Esophagus squamous epithelium (tissue), 5 donors: Measurements from ENCODE around the gene SPEN. TPM values are rescaled to one million over a fixed set of nuclear protein-coding genes. Genes with fewer than 3 reads are reported as not detected.
"Not testable (repeated sequence)": the region's sequence is repeated elsewhere in the genome, so short reads cannot be mapped to it uniquely, and the experiment has no call there.

Experiments used
- DNase-seq: peaks from one replicate; lab custom pipeline; 2025; lab: John Stamatoyannopoulos, UW
- H3K27ac ChIP-seq, 4 donors: fragments of 200-600 bp; sonication (generic); one replicate each; pipeline ENCODE4 v1.5.1; 2016 to 2019; ENCODE audit warnings: mild to moderate bottlenecking in 1 of 4
- H3K27me3 ChIP-seq, 4 donors: fragments of 200-600 bp; sonication (generic); 1 replicate in 3 of 4; 2 replicates in 1 of 4; pipeline versions ENCODE4 v1.5.1 to v1.6.0; 2017 to 2021; ENCODE audit warnings: antibody characterized with exemption in 1 of 4
- H3K36me3 ChIP-seq, 3 donors: fragments of 200-600 bp; sonication (generic); one replicate each; pipeline ENCODE4 v1.5.1; 2016 to 2019
- H3K4me1 ChIP-seq, 3 donors: fragments of 200-600 bp; sonication (generic); one replicate each; pipeline ENCODE4 v1.5.1; 2017 to 2019
- H3K4me3 ChIP-seq, 4 donors: fragments of 200-600 bp; sonication (generic); 1 replicate in 3 of 4; 2 replicates in 1 of 4; pipeline ENCODE4 v1.5.1; 2016 to 2019; ENCODE audit warnings: mild to moderate bottlenecking in 2 of 4, moderate library complexity in 1 of 4
- H3K9me3 ChIP-seq, 3 donors: fragments of 200-600 bp; sonication (generic); one replicate each; pipeline ENCODE4 v1.5.1; 2016 to 2019
- POLR2A ChIP-seq, 4 donors: fragments of 450-650 bp; IDR thresholded peaks; one replicate each; pipeline ENCODE4 v1.6.1; 2017; ENCODE audit warnings: antibody characterized with exemption in 4 of 4, mild to moderate bottlenecking in 4 of 4, moderate library complexity in 3 of 4
- WGBS, 2 donors: methylation state at CpG; one replicate each; pipeline ENCODE4 v1.1.5; 2018; 5-methylcytosine and 5-hydroxymethylcytosine counted together
- intact Hi-C: fragments of 100-400 bp; cut with DNase I; formaldehyde crosslinking; loops from one replicate; pipeline ENCODE4 v1.15.0; 2022
- total RNA-seq, 4 donors: library from RNA; depleted of rRNA; stranded (reverse); fragments of >200 nt; gene quantifications; one replicate each; pipeline ENCODE4 v1.1.0, GENCODE V29; 2016
- TF ChIP-seq, protein P1 (sequence below), 6 experiments: fragments of 450-650 bp in 4 of 6; fragments of 200-600 bp in 2 of 6; sonication (generic) in 2 of 6; IDR thresholded peaks; one replicate each; pipeline ENCODE4 v1.5.1; 2016 to 2019; ENCODE audit warnings: antibody characterized with exemption in 6 of 6, mild to moderate bottlenecking in 4 of 6, moderate library complexity in 4 of 6
- donor health status: DM: yes; HTN: yes; CAD: no.

The SPEN gene
- total RNA-seq, 4 donors from 2014 or later: 22.4 to 36.0 (median 30.5) TPM

DNA sequence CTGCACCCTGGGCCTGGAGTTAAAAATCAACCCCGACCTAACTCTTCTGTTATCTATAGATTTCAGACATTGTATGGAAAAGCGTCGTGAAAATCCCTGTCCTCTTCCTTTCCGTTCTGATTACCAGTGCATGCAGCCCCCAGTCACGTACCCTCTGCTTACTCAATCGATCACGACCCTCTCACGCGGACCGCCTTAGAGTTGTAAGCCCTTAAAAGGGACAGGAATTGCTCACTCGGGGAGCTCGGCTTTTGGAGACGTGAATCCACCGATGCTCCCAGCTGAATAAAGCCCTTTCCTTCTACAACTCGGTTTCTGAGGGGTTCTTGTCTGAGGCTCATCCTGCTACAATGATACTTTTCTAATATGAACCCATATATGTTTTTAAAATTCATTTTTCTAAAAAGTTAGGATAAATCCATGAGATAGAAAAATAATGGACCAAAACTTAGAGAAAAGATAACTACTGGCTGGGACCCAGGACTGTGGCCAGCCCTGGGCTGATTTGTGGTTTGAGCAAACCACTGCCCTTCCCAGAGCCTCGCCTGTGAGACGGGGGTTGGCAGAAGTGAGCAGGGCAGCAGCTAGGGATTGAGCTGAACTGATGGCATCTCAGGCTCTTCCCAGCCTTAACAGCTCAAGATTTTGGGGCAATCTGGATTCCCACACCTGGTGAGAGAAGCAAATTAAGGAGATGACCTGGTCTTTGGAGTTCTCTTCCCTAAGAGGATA lies 45.1 kb upstream of the SPEN start:
- Histone ChIP-seq H3K4me3 (no peak overlapping the region), H3K4me1 (peaks cover 28 to 41% (median 37%) of the 10 kb centered on the region in 3 donors), H3K27me3 (no peaks in the 10 kb centered on the region), H3K9me3 (no peaks in the 10 kb centered on the region), H3K27ac (no peak overlapping the region), H3K36me3 (no peaks in the 10 kb centered on the region)
- no peak for DNase-seq
- WGBS, 2 donors: 79 to 82% methylated on average over 17 of the region's 17 CpGs
- intact Hi-C loops: no loop called here
- TF ChIP-seq, protein P1, sequence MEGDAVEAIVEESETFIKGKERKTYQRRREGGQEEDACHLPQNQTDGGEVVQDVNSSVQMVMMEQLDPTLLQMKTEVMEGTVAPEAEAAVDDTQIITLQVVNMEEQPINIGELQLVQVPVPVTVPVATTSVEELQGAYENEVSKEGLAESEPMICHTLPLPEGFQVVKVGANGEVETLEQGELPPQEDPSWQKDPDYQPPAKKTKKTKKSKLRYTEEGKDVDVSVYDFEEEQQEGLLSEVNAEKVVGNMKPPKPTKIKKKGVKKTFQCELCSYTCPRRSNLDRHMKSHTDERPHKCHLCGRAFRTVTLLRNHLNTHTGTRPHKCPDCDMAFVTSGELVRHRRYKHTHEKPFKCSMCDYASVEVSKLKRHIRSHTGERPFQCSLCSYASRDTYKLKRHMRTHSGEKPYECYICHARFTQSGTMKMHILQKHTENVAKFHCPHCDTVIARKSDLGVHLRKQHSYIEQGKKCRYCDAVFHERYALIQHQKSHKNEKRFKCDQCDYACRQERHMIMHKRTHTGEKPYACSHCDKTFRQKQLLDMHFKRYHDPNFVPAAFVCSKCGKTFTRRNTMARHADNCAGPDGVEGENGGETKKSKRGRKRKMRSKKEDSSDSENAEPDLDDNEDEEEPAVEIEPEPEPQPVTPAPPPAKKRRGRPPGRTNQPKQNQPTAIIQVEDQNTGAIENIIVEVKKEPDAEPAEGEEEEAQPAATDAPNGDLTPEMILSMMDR (IDR thresholded peaks at IDR 0.05): no peak
- TF ChIP-seq POLR2A (IDR thresholded peaks at IDR 0.05): no peak

GRCh38 chr1:15803380-15803779 lies 44.1 kb upstream of the SPEN start:
- Histone ChIP-seq H3K9me3 (no peaks in the 10 kb centered on the region), H3K36me3 (no peaks in the 10 kb centered on the region), H3K27me3 (no peaks in the 10 kb centered on the region), H3K4me3 (no peak overlapping the region), H3K4me1 (peaks cover 22 to 33% (median 29%) of the 10 kb centered on the region in 3 donors), H3K27ac (no peak overlapping the region)
- TF ChIP-seq, protein P1 (IDR thresholded peaks at IDR 0.05): peak in 4 of 6 experiments; percentile 24 to 43 (median 38)
- TF ChIP-seq POLR2A (IDR thresholded peaks at IDR 0.05): no peak
- DNase-seq: no peak
- intact Hi-C loops: no loop called here
- 47 to 48% methylated on average over 4 of the region's 4 CpGs for WGBS, 2 donors

DNA sequence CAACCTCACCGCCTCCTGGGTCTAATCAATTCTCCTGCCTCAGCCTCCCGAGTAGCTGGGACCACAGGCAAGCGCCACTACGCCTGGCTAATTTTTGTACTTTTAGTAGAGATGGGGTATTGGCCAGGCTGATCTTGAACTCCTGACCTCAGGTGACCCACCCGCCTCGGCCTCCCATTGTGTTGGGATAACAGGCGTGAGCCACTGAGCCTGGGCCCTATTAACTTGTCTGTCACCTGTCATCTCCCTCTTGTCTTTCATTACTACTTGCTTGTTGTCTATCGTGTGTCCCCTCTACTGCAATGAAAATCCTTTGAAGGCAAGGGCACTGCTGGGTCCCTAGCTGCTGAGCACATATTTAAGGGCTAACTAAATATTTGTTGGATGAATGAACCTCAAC lies 43.4 kb upstream of the SPEN start:
- intact Hi-C loops: no loop called here

DNA sequence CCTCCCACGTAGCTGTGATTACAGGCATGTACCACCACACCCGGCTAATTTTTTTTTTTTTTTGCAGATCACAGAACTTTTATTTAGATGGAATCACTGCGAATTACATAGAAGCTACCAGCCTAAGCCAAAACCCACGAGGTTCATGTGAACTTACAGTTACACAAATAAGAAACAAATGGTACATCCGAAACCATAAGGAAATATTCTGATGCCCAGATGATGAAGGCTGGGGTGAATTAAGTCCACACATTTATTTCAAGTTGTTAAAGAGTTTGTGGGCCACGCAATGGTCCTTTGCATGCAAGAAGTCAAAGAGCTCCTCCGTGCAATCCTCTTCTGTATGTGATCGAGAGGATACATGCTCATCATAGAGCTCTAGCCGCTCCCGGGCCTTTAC lies 40.4 kb upstream of the SPEN start:
- no peak for TF ChIP-seq POLR2A (IDR thresholded peaks at IDR 0.05)
- TF ChIP-seq, protein P1 (IDR thresholded peaks at IDR 0.05): no peak
- DNase-seq: no peak
- Histone ChIP-seq H3K27me3 (no peaks in the 10 kb centered on the region), H3K36me3 (no peaks in the 10 kb centered on the region), H3K4me1 (peaks cover 0 to 8% (median 0%) of the 10 kb centered on the region in 3 donors), H3K9me3 (no peaks in the 10 kb centered on the region), H3K4me3 (no peak overlapping the region), H3K27ac (no peak overlapping the region)
- intact Hi-C loops: no loop called here
- 84 to 88% methylated on average over 10 of the region's 10 CpGs for WGBS, 2 donors

More for the DNA sequence above, 43.4 kb upstream of the SPEN start:
- no peaks in the 10 kb centered on the region for H3K9me3 ChIP-seq
- no peak for DNase-seq
- TF ChIP-seq, protein P1 (IDR thresholded peaks at IDR 0.05): no peak
- no peak for TF ChIP-seq POLR2A (IDR thresholded peaks at IDR 0.05)
- H3K27ac ChIP-seq: no peak overlapping the region
- H3K36me3 ChIP-seq: no peaks in the 10 kb centered on the region
- no peaks in the 10 kb centered on the region for H3K27me3 ChIP-seq
- WGBS, 2 donors: 81 to 87% methylated on average over 8 of the region's 8 CpGs
- peaks cover 22 to 33% (median 22%) of the 10 kb centered on the region in 3 donors for H3K4me1 ChIP-seq
- no peak overlapping the region for H3K4me3 ChIP-seq

DNA sequence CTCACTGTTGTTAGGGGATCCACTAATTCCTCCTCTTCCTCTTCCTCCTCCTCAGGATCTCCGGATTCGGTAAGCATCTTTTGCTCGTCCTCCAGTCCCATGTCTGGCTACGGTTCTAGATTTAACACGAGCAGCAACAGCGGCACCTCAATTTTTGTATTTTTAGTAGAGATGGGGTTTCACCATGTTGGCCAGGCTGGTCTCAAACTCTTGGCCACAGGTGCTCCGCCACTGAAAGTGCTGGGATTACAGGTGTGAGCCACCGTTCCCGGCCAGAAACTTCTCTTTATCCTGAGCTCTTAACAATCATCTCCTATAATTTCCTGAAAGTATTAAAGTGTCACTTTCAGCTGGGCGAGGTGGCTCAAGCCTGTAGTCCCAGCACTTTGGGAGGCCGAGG lies 40.0 kb upstream of the SPEN start, which contains the start of gene UQCRHL:
UQCRHL (minus strand) TSS at position 101 of the 400 bp plus-strand sequence; CDS start at position 101, 0 bp downstream.
- H3K27me3 ChIP-seq, DNase-seq, H3K9me3 ChIP-seq, H3K4me3 ChIP-seq, H3K36me3 ChIP-seq, H3K27ac ChIP-seq, intact Hi-C loops, H3K4me1 ChIP-seq: not testable (repeated sequence)
- WGBS, 2 donors: 88 to 97% methylated on average over 7 to 10 of the region's 11 CpGs
